H1 (cell line): ENCODE measurements around the gene MYO7B. TPM values are rescaled to one million over a fixed set of nuclear protein-coding genes. Genes with fewer than 3 reads are reported as not detected.

Experiments
- polyA plus RNA-seq, 7 experiments: library from polyadenylated mRNA; depleted of rRNA in 3 of 7; stranded (reverse) in 5 of 7; unstranded in 2 of 7; fragments of >200 nt in 5 of 7; fragments of 200-250 nt in 2 of 7; gene quantifications; 1 replicate in 5 of 7; 2 replicates in 1 of 7; 4 replicates in 1 of 7; pipeline versions ENCODE4 v1.2.1 to v1.2.3, GENCODE V29; 2011 to 2013; ENCODE audit warnings: missing spikeins in 2 of 7, mixed read lengths in 2 of 7
- total RNA-seq: library from RNA; stranded (reverse); fragmentation: NEBNext Ultra II Directional; extraction: Animal tissue kit (Norgen Biotek cat#: 25700); gene quantifications from 2 replicates; pipeline ENCODE4 v1.2.1, GENCODE V29; 2021
- TF ChIP-seq, protein P1 (sequence below): fragments of 300-600 bp; sonication (generic); IDR thresholded peaks from 2 replicates; pipeline ENCODE4 v1.7.1; 2012; ENCODE audit warnings: low read length, moderate library complexity, mild to moderate bottlenecking, inconsistent platforms; ENCODE audit not compliant: insufficient replicate concordance

MYO7B gene
- total and polyA plus RNA-seq, 2 of the 8 experiments (the other 6 are each of a cell fraction or from before 2014, with no cell fraction given): not detected

DNA sequence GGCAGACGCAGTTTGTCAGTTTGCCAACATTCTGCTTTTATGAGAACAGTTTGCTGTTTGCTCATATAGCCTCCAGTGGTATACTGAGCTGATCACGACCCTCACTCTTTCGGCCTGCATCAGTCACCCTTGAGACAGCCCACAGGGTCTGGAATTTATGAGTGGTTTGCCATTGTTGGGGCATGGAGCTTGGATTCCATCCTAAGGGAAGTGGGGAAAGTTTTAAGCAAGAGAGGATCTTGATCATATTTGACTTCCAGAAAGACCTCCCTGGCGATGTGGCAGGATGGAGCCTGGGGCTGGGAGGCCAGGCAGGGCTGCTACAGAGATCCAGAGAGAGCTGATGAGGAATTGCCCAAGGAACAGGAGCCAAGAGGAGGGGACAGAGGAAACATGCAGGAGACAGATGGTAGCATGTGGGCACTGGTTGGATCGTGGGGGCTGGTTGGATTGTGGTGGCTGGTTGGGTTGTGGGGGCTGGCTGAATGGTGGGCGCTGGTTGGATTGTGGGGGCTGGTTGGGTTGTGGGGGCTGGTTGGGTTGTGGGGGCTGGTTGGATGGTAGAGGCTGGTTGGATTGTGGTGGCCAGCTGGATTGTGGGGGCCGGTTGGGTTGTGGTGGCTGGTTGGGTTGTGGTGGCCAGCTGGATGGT is 83.2 kb downstream of the MYO7B start (continued):
- TF ChIP-seq, protein P1, sequence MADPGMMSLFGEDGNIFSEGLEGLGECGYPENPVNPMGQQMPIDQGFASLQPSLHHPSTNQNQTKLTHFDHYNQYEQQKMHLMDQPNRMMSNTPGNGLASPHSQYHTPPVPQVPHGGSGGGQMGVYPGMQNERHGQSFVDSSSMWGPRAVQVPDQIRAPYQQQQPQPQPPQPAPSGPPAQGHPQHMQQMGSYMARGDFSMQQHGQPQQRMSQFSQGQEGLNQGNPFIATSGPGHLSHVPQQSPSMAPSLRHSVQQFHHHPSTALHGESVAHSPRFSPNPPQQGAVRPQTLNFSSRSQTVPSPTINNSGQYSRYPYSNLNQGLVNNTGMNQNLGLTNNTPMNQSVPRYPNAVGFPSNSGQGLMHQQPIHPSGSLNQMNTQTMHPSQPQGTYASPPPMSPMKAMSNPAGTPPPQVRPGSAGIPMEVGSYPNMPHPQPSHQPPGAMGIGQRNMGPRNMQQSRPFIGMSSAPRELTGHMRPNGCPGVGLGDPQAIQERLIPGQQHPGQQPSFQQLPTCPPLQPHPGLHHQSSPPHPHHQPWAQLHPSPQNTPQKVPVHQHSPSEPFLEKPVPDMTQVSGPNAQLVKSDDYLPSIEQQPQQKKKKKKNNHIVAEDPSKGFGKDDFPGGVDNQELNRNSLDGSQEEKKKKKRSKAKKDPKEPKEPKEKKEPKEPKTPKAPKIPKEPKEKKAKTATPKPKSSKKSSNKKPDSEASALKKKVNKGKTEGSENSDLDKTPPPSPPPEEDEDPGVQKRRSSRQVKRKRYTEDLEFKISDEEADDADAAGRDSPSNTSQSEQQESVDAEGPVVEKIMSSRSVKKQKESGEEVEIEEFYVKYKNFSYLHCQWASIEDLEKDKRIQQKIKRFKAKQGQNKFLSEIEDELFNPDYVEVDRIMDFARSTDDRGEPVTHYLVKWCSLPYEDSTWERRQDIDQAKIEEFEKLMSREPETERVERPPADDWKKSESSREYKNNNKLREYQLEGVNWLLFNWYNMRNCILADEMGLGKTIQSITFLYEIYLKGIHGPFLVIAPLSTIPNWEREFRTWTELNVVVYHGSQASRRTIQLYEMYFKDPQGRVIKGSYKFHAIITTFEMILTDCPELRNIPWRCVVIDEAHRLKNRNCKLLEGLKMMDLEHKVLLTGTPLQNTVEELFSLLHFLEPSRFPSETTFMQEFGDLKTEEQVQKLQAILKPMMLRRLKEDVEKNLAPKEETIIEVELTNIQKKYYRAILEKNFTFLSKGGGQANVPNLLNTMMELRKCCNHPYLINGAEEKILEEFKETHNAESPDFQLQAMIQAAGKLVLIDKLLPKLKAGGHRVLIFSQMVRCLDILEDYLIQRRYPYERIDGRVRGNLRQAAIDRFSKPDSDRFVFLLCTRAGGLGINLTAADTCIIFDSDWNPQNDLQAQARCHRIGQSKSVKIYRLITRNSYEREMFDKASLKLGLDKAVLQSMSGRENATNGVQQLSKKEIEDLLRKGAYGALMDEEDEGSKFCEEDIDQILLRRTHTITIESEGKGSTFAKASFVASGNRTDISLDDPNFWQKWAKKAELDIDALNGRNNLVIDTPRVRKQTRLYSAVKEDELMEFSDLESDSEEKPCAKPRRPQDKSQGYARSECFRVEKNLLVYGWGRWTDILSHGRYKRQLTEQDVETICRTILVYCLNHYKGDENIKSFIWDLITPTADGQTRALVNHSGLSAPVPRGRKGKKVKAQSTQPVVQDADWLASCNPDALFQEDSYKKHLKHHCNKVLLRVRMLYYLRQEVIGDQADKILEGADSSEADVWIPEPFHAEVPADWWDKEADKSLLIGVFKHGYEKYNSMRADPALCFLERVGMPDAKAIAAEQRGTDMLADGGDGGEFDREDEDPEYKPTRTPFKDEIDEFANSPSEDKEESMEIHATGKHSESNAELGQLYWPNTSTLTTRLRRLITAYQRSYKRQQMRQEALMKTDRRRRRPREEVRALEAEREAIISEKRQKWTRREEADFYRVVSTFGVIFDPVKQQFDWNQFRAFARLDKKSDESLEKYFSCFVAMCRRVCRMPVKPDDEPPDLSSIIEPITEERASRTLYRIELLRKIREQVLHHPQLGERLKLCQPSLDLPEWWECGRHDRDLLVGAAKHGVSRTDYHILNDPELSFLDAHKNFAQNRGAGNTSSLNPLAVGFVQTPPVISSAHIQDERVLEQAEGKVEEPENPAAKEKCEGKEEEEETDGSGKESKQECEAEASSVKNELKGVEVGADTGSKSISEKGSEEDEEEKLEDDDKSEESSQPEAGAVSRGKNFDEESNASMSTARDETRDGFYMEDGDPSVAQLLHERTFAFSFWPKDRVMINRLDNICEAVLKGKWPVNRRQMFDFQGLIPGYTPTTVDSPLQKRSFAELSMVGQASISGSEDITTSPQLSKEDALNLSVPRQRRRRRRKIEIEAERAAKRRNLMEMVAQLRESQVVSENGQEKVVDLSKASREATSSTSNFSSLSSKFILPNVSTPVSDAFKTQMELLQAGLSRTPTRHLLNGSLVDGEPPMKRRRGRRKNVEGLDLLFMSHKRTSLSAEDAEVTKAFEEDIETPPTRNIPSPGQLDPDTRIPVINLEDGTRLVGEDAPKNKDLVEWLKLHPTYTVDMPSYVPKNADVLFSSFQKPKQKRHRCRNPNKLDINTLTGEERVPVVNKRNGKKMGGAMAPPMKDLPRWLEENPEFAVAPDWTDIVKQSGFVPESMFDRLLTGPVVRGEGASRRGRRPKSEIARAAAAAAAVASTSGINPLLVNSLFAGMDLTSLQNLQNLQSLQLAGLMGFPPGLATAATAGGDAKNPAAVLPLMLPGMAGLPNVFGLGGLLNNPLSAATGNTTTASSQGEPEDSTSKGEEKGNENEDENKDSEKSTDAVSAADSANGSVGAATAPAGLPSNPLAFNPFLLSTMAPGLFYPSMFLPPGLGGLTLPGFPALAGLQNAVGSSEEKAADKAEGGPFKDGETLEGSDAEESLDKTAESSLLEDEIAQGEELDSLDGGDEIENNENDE: no peak
